ENCODE results near the gene KIAA1217.

DNA sequence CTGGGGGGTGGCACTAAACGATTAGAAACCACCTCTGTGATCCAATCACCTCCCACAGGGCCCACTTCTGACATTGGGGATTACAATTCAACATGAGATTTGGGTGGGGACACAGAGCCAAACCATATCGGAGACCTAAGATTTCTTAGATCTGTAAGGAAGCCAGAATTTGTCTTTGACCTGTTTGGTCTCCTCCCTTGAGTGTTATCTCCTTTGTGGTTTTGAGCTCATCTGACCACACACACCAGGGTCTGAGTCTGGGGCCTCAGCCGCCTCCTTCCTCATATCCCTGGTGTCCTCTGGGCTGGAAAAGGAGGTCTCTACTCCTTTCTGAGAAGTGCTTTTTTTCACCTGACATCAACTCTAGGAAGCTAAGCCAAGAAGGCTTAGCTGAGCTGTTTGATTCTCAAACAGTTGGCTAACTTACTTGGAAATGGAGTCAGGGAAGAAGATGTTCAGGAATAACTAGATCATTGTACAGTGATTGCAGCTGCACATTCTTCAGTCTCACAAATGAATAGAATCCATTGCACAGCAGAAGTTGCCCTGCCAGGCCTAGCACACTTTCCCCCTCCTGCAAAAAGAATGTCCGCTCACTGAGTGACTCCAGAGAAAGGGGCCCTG is 347.3 kb downstream of the KIAA1217 start:
- TF ChIP-seq, protein P1, sequence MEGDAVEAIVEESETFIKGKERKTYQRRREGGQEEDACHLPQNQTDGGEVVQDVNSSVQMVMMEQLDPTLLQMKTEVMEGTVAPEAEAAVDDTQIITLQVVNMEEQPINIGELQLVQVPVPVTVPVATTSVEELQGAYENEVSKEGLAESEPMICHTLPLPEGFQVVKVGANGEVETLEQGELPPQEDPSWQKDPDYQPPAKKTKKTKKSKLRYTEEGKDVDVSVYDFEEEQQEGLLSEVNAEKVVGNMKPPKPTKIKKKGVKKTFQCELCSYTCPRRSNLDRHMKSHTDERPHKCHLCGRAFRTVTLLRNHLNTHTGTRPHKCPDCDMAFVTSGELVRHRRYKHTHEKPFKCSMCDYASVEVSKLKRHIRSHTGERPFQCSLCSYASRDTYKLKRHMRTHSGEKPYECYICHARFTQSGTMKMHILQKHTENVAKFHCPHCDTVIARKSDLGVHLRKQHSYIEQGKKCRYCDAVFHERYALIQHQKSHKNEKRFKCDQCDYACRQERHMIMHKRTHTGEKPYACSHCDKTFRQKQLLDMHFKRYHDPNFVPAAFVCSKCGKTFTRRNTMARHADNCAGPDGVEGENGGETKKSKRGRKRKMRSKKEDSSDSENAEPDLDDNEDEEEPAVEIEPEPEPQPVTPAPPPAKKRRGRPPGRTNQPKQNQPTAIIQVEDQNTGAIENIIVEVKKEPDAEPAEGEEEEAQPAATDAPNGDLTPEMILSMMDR (IDR thresholded peaks at IDR 0.05), result no peak
- TF ChIP-seq POLR2A (IDR thresholded peaks at IDR 0.05), result no peak

All from thyroid gland (tissue), 4 donors.